Measurements from ENCODE around the gene WSCD1. TPM values are rescaled to one million over a fixed set of nuclear protein-coding genes. Genes with fewer than 3 reads are reported as not detected.

Gene WSCD1
- total RNA-seq, 2 donors from 2014 or later: 0.19 to 0.67 TPM

GRCh38 chr17:6138761-6139446, 68.7 kb downstream of the WSCD1 start:
- DNase-seq: no peak

DNA sequence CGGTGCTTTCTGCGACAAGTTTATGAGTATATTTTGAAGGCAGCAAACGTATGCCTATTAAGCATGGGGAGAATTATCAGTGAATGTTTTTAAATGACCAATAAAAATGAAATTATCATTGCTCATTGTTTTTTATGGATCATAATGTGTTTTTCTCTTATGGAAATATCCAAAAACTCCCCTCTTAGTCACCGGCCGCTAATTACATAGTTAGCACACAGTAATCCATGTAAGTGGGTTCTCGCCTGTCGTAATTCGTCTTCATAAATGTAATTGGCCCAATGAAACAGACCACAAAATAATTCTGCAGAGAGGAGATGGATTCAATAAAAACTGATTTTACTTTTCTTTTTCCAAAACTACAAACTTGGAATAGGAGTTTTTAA, 69.3 kb downstream of the WSCD1 start:
- no peak overlapping the region for H3K4me3 Mint-ChIP-seq
- H3K27me3 Mint-ChIP-seq (ENCODE audit: low read depth): peaks cover 12% of the 10 kb centered on the region
- H3K27ac Mint-ChIP-seq: no peak overlapping the region

More at GRCh38 chr17:6138761-6139446, 68.7 kb downstream of the WSCD1 start:
- no peaks in the 10 kb centered on the region for H3K4me1 Mint-ChIP-seq (ENCODE audit: low read depth)
- H3K27me3 Mint-ChIP-seq (ENCODE audit: low read depth): peaks cover 12% of the 10 kb centered on the region
- no peak for ATAC-seq (replicated peaks in 1 of 2)
- H3K27ac Mint-ChIP-seq: no peak overlapping the region
- no peaks in the 10 kb centered on the region for H3K36me3 Mint-ChIP-seq (ENCODE audit: insufficient read depth in 2 of 2)
- no peaks in the 10 kb centered on the region for H3K9me3 Mint-ChIP-seq
- H3K4me3 Mint-ChIP-seq: no peak overlapping the region

DNA sequence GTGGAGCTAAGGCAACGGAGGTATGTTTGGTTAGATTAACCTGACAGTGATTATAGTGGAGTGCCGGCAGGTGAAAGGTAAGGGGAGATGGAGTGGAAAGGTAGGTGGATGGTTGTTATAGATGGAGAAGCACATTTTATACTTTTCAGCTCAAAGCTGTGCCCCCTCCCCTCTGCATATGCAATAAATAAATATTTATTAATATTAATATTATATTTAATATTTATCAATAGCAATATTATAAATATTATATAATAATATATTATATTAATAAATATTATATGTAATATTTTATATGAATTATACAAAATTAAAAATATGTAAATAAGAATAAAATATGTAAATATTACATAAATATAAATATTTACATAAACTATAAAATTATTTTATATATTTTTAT, 70.0 kb downstream of the WSCD1 start:
- H3K27me3 Mint-ChIP-seq (ENCODE audit: low read depth): peaks cover 12% of the 10 kb centered on the region
- ATAC-seq (replicated peaks in 1 of 2) (no peak), DNase-seq (no peak)
- H3K9me3 Mint-ChIP-seq: no peaks in the 10 kb centered on the region
- H3K4me3 Mint-ChIP-seq: no peak overlapping the region
- H3K27ac Mint-ChIP-seq: no peak overlapping the region
- no peaks in the 10 kb centered on the region for H3K36me3 Mint-ChIP-seq (ENCODE audit: insufficient read depth in 2 of 2)
- no peaks in the 10 kb centered on the region for H3K4me1 Mint-ChIP-seq (ENCODE audit: low read depth)

More for the DNA sequence above, 69.3 kb downstream of the WSCD1 start:
- no peaks in the 10 kb centered on the region for H3K36me3 Mint-ChIP-seq (ENCODE audit: insufficient read depth in 2 of 2)
- DNase-seq (no peak), ATAC-seq (replicated peaks in 1 of 2) (no peak)
- no peaks in the 10 kb centered on the region for H3K9me3 Mint-ChIP-seq
- H3K4me1 Mint-ChIP-seq (ENCODE audit: low read depth): no peaks in the 10 kb centered on the region

- no peak for ATAC-seq (replicated peaks in 1 of 2)
- Mint-ChIP-seq H3K27me3 (ENCODE audit: low read depth) (peaks cover 12% of the 10 kb centered on the region), H3K27ac (no peak overlapping the region), H3K4me3 (no peak overlapping the region), H3K36me3 (ENCODE audit: insufficient read depth in 2 of 2) (no peaks in the 10 kb centered on the region), H3K9me3 (no peaks in the 10 kb centered on the region), H3K4me1 (ENCODE audit: low read depth) (no peaks in the 10 kb centered on the region)
- DNase-seq: no peak
Measured at GRCh38 chr17:6140728-6141330, 70.7 kb downstream of the WSCD1 start.

- ATAC-seq (replicated peaks in 1 of 2) (no peak), DNase-seq (no peak)
- Mint-ChIP-seq H3K4me3 (no peak overlapping the region), H3K36me3 (ENCODE audit: insufficient read depth in 2 of 2) (no peaks in the 10 kb centered on the region), H3K9me3 (peaks cover 0 to 2% of the 10 kb centered on the region in 2 donors), H3K27ac (no peak overlapping the region), H3K27me3 (ENCODE audit: low read depth) (peaks cover 12% of the 10 kb centered on the region), H3K4me1 (ENCODE audit: low read depth) (no peaks in the 10 kb centered on the region)
Measured at GRCh38 chr17:6142701-6143100, 72.5 kb downstream of the WSCD1 start.

DNA sequence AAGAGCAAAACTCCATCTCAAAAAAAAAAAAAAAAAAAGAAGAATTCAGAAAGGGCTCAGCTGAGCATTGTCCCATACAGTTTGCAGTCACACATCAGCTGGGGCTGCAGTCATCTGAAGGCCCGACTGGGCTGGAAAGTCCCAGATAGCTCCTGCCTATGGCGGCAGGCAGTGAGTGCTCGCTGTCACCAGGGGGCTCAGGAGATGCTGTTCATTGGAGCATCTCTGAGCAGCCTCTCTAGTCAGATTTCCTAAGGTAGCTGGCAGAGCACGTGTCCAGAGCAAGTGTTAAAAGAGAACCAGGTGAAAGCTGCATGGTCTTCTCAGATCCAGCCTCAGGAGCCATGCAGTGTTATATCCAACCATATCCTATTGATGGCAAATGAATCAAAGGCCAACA, 75.8 kb downstream of the WSCD1 start:
- DNase-seq (no peak), ATAC-seq (replicated peaks in 1 of 2) (no peak)
- Mint-ChIP-seq H3K27me3 (ENCODE audit: low read depth) (peaks cover 26% of the 10 kb centered on the region), H3K4me1 (ENCODE audit: low read depth) (no peaks in the 10 kb centered on the region), H3K9me3 (peaks cover 0 to 4% of the 10 kb centered on the region in 2 donors), H3K36me3 (ENCODE audit: insufficient read depth in 2 of 2) (no peaks in the 10 kb centered on the region), H3K27ac (no peak overlapping the region), H3K4me3 (no peak overlapping the region)

- Mint-ChIP-seq H3K27ac (no peak overlapping the region), H3K4me3 (no peak overlapping the region), H3K27me3 (ENCODE audit: low read depth) (peaks cover 26% of the 10 kb centered on the region), H3K9me3 (peaks cover 0 to 4% of the 10 kb centered on the region in 2 donors), H3K36me3 (ENCODE audit: insufficient read depth in 2 of 2) (no peaks in the 10 kb centered on the region), H3K4me1 (ENCODE audit: low read depth) (no peaks in the 10 kb centered on the region)
- ATAC-seq (replicated peaks in 1 of 2) (no peak), DNase-seq (no peak)
Measured at GRCh38 chr17:6147042-6147441, 76.9 kb downstream of the WSCD1 start.

- no peak overlapping the region for H3K27ac Mint-ChIP-seq
- H3K9me3 Mint-ChIP-seq: peaks cover 0 to 4% of the 10 kb centered on the region in 2 donors
- no peaks in the 10 kb centered on the region for H3K4me1 Mint-ChIP-seq (ENCODE audit: low read depth)
- no peak for DNase-seq
- H3K27me3 Mint-ChIP-seq (ENCODE audit: low read depth): peaks cover 24% of the 10 kb centered on the region
- no peak for ATAC-seq (replicated peaks in 1 of 2)
- no peak overlapping the region for H3K4me3 Mint-ChIP-seq
- no peaks in the 10 kb centered on the region for H3K36me3 Mint-ChIP-seq (ENCODE audit: insufficient read depth in 2 of 2)
Measured at GRCh38 chr17:6153375-6153774, 83.2 kb downstream of the WSCD1 start.

GRCh38 chr17:6157716-6158115, 87.5 kb downstream of the WSCD1 start:
- Mint-ChIP-seq H3K36me3 (ENCODE audit: insufficient read depth in 2 of 2) (no peaks in the 10 kb centered on the region), H3K4me1 (ENCODE audit: low read depth) (no peaks in the 10 kb centered on the region), H3K27me3 (ENCODE audit: low read depth) (peaks cover 12% of the 10 kb centered on the region), H3K4me3 (no peak overlapping the region), H3K27ac (no peak overlapping the region), H3K9me3 (peaks cover 0 to 2% of the 10 kb centered on the region in 2 donors)
- DNase-seq (no peak), ATAC-seq (replicated peaks in 1 of 2) (no peak)

- Mint-ChIP-seq H3K36me3 (ENCODE audit: insufficient read depth in 2 of 2) (no peaks in the 10 kb centered on the region), H3K4me1 (ENCODE audit: low read depth) (no peaks in the 10 kb centered on the region), H3K27ac (no peak overlapping the region), H3K9me3 (no peaks in the 10 kb centered on the region), H3K4me3 (no peak overlapping the region), H3K27me3 (ENCODE audit: low read depth) (peaks cover 7% of the 10 kb centered on the region)
- DNase-seq (no peak), ATAC-seq (replicated peaks in 1 of 2) (no peak)
Measured at GRCh38 chr17:6159541-6160231, 89.5 kb downstream of the WSCD1 start.

DNA sequence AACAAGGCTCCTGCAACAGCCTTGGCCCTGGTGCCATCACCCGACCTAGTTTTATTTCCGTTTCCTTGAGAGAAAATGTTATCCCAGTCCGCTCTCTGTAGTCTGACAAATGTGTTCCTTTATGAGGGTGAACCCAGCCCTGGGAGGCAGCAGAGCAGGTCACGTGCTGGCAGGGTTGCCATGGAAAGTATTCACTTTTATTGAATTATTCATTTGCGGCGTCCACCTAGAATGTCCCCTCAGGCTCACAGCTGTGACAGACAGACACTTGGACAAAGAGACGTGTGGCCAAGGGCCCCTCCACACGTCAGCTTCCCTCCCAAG, 90.0 kb downstream of the WSCD1 start:
- peaks cover 7% of the 10 kb centered on the region for H3K27me3 Mint-ChIP-seq (ENCODE audit: low read depth)
- no peaks in the 10 kb centered on the region for H3K4me1 Mint-ChIP-seq (ENCODE audit: low read depth)
- H3K36me3 Mint-ChIP-seq (ENCODE audit: insufficient read depth in 2 of 2): no peaks in the 10 kb centered on the region
- no peak for ATAC-seq (replicated peaks in 1 of 2)
- DNase-seq: no peak
- H3K4me3 Mint-ChIP-seq: no peak overlapping the region
- no peak overlapping the region for H3K27ac Mint-ChIP-seq
- H3K9me3 Mint-ChIP-seq: no peaks in the 10 kb centered on the region

- peaks cover 7% of the 10 kb centered on the region for H3K27me3 Mint-ChIP-seq (ENCODE audit: low read depth)
- H3K4me1 Mint-ChIP-seq (ENCODE audit: low read depth): no peaks in the 10 kb centered on the region
- H3K27ac Mint-ChIP-seq: no peak overlapping the region
- no peak overlapping the region for H3K4me3 Mint-ChIP-seq
- no peak for DNase-seq
- no peak for ATAC-seq (replicated peaks in 1 of 2)
- no peaks in the 10 kb centered on the region for H3K9me3 Mint-ChIP-seq
- H3K36me3 Mint-ChIP-seq (ENCODE audit: insufficient read depth in 2 of 2): no peaks in the 10 kb centered on the region
Measured at GRCh38 chr17:6160911-6161855, 91.0 kb downstream of the WSCD1 start.

GRCh38 chr17:6162216-6162615, 92.0 kb downstream of the WSCD1 start:
- ATAC-seq (replicated peaks in 1 of 2): no peak
- Mint-ChIP-seq H3K27ac (no peak overlapping the region), H3K9me3 (no peaks in the 10 kb centered on the region), H3K4me1 (ENCODE audit: low read depth) (no peaks in the 10 kb centered on the region), H3K36me3 (ENCODE audit: insufficient read depth in 2 of 2) (no peaks in the 10 kb centered on the region), H3K27me3 (ENCODE audit: low read depth) (peaks cover 8% of the 10 kb centered on the region), H3K4me3 (no peak overlapping the region)
- no peak for DNase-seq
